PC-9 (cell line): ENCODE measurements around the gene GGCT. TPM values are rescaled to one million over a fixed set of nuclear protein-coding genes. Genes with fewer than 3 reads are reported as not detected.
A peak's percentile ranks its signal among the peaks of the same experiment; 100 is the strongest.
"Not testable (repeated sequence)": the region's sequence is repeated elsewhere in the genome, so short reads cannot be mapped to it uniquely, and the experiment has no call there.

Experiments used
- BruUV-seq: library from RNA; stranded (reverse); fragments of 400-500 nt; replicated peaks from 2 replicates; lab custom pipeline; 2021; lab: Mats Ljungman, UMichigan
- CTCF ChIA-PET: fragments of 300-600 bp; sonication (Branson Sonifier 250); formaldehyde crosslinking; loops from one replicate; lab custom pipeline; 2022; ENCODE audit warnings: antibody characterized with exemption; lab: Charles Lee
- POLR2A ChIA-PET: fragments of 300-600 bp; sonication (Branson Sonifier 250); formaldehyde crosslinking; loops from one replicate; lab custom pipeline; 2022; ENCODE audit warnings: antibody characterized with exemption; ENCODE audit not compliant: unreplicated experiment; lab: Charles Lee
- DNase-seq, 2 experiments: peaks; one replicate each; pipeline versions ENCODE4 v3.0.0 to v3.0.0-alpha.2; 2015 to 2022; ENCODE audit warnings: mixed read lengths in 1 of 2
- H2AFZ ChIP-seq: fragments of 200-600 bp; sonication (generic); 2 replicates; pipeline ENCODE4 v1.8.1; 2017; ENCODE audit warnings: antibody characterized with exemption
- H3F3A ChIP-seq: fragments of 200-600 bp; sonication (generic); 2 replicates; pipeline ENCODE4 v1.8.1; 2017; ENCODE audit warnings: antibody characterized with exemption, mild to moderate bottlenecking, low read depth; ENCODE audit not compliant: insufficient read depth
- H3K27ac ChIP-seq: fragments of 200-600 bp; sonication (generic); 2 replicates; pipeline ENCODE4 v1.6.1; 2016; ENCODE audit warnings: mixed run types
- H3K27me3 ChIP-seq: fragments of 200-600 bp; sonication (generic); 2 replicates; pipeline ENCODE4 v1.6.1; 2016; ENCODE audit warnings: low read depth, mixed run types; ENCODE audit not compliant: insufficient read depth
- H3K36me3 ChIP-seq: fragments of 200-600 bp; sonication (generic); 2 replicates; pipeline ENCODE4 v1.6.1; 2016; ENCODE audit warnings: low read depth, mixed run types
- H3K4me1 ChIP-seq: fragments of 200-600 bp; sonication (generic); replicated peaks from 2 replicates; pipeline ENCODE4 v1.6.1; 2016; ENCODE audit warnings: mixed run types; ENCODE audit not compliant: insufficient read depth
- H3K4me2 ChIP-seq: fragments of 200-600 bp; sonication (generic); 2 replicates; pipeline ENCODE4 v1.6.1; 2017; ENCODE audit warnings: mixed run types
- H3K4me3 ChIP-seq: fragments of 200-600 bp; sonication (generic); 2 replicates; pipeline ENCODE4 v1.6.1; 2016; ENCODE audit warnings: mixed run types
- H3K79me2 ChIP-seq: fragments of 200-600 bp; sonication (generic); 2 replicates; pipeline ENCODE4 v1.6.1; 2017; ENCODE audit warnings: low read depth, mixed run types
- H3K9me2 ChIP-seq: fragments of 200-600 bp; sonication (generic); 2 replicates; pipeline ENCODE4 v1.8.1; 2017; ENCODE audit warnings: mild to moderate bottlenecking; ENCODE audit not compliant: insufficient read depth
- H3K9me3 ChIP-seq: fragments of 200-600 bp; sonication (generic); 2 replicates; pipeline ENCODE4 v1.8.1; 2016; ENCODE audit warnings: low read depth; ENCODE audit not compliant: insufficient read depth
- H4K20me1 ChIP-seq: fragments of 200-600 bp; sonication (generic); 2 replicates; pipeline ENCODE4 v1.8.1; 2017; ENCODE audit not compliant: insufficient read depth
- CTCF ChIP-seq: fragments of 200-600 bp; sonication (generic); conservative IDR thresholded peaks from 2 replicates; pipeline ENCODE4 v1.6.1; 2017; ENCODE audit warnings: mixed run types, antibody characterized with exemption, mild to moderate bottlenecking, moderate library complexity
- EZH2 ChIP-seq: fragments of 200-600 bp; sonication (generic); IDR thresholded peaks from 2 replicates; pipeline ENCODE4 v1.8.0; 2017; ENCODE audit warnings: antibody characterized with exemption, low read depth
- intact Hi-C: fragments of 100-400 bp; cut with micrococcal nuclease; formaldehyde crosslinking; loops from one replicate; pipeline ENCODE4 v1.10.0; 2022; ENCODE audit not compliant: unreplicated experiment
- total RNA-seq: library from RNA; stranded (reverse); gene quantifications from 2 replicates; pipeline ENCODE4 v1.2.3, GENCODE V29; 2021

The GGCT gene
- total RNA-seq, 1 experiment from 2014 or later: 162 TPM

GRCh38 chr7:30491417-30491816 lies 13.2 kb downstream of the GGCT start:
- Histone ChIP-seq H3K27me3 (no peaks in the 10 kb centered on the region), H3K4me1 (no peaks in the 10 kb centered on the region), H3K36me3 (peaks cover 10% of the 10 kb centered on the region), H4K20me1 (no peaks in the 10 kb centered on the region), H3K79me2 (no peaks in the 10 kb centered on the region), H3F3A (peaks cover 12% of the 10 kb centered on the region; the same call in 1 of the 2 replicates), H3K4me2 (no peak overlapping the region), H3K27ac (no peak overlapping the region), H2AFZ (no peak overlapping the region), H3K9me3 (peaks cover 14% of the 10 kb centered on the region), H3K4me3 (no peak overlapping the region), H3K9me2 (no peaks in the 10 kb centered on the region)
- no peak for DNase-seq
- POLR2A ChIA-PET: no interaction called here
- BruUV-seq: no TSS peak
- CTCF ChIA-PET: no interaction called here
- TF ChIP-seq CTCF (no peak), EZH2 (no peak)
- intact Hi-C loops: no loop called here

GRCh38 chr7:30487371-30487770 lies 17.3 kb downstream of the GGCT start:
- H3K9me3 ChIP-seq: peaks cover 13% of the 10 kb centered on the region; the same call in 1 of the 2 replicates
- no peak for DNase-seq
- intact Hi-C loops: no loop called here
- no peaks in the 10 kb centered on the region for H3K79me2 ChIP-seq
- no peaks in the 10 kb centered on the region for H3K9me2 ChIP-seq
- TF ChIP-seq EZH2 (no peak), CTCF (no peak)
- H4K20me1 ChIP-seq: no peaks in the 10 kb centered on the region
- ChIA-PET CTCF (no interaction called here), POLR2A (no interaction called here)
- H3K27me3 ChIP-seq: no peaks in the 10 kb centered on the region
- H3K4me2 ChIP-seq: no peak overlapping the region
- H3K4me3 ChIP-seq: no peak overlapping the region
- H3K4me1 ChIP-seq: peaks cover 10% of the 10 kb centered on the region; the same call in 1 of the 2 replicates
- 0 out of 2 replicates have a peak, but pooled peaks cover 4% of the 10 kb centered on the region for H3F3A ChIP-seq
- no TSS peak for BruUV-seq
- no peaks in the 10 kb centered on the region for H3K36me3 ChIP-seq
- H2AFZ ChIP-seq: no peak overlapping the region
- H3K27ac ChIP-seq: no peak overlapping the region

- H3K9me3 ChIP-seq: no peaks in the 10 kb centered on the region
- H3K4me3 ChIP-seq: no peak overlapping the region
- H3K27me3 ChIP-seq: no peaks in the 10 kb centered on the region
- H3K4me1 ChIP-seq: peaks cover 10% of the 10 kb centered on the region; the same call in 1 of the 2 replicates
- intact Hi-C loops: no loop called here
- H4K20me1 ChIP-seq: no peaks in the 10 kb centered on the region
- H3K36me3 ChIP-seq: no peaks in the 10 kb centered on the region
- no peak overlapping the region for H2AFZ ChIP-seq
- H3K79me2 ChIP-seq: no peaks in the 10 kb centered on the region
- H3K4me2 ChIP-seq: 0 out of 2 replicates have a peak overlapping the region, but pooled peaks have one; percentile 0
- CTCF ChIA-PET: no interaction called here
- BruUV-seq: no TSS peak
- 0 out of 2 replicates have a peak overlapping the region, but pooled peaks have one; percentile 0 for H3K27ac ChIP-seq
- TF ChIP-seq EZH2 (no peak), CTCF (no peak)
- H3K9me2 ChIP-seq: no peaks in the 10 kb centered on the region
- H3F3A ChIP-seq: 0 out of 2 replicates have a peak, but pooled peaks cover 4% of the 10 kb centered on the region
- POLR2A ChIA-PET: no interaction called here
- no peak for DNase-seq
Measured at GRCh38 chr7:30485667-30486066, 19.0 kb downstream of the GGCT start.

GRCh38 chr7:30481416-30481815 lies 23.2 kb downstream of the GGCT start:
- H3K9me2 ChIP-seq, intact Hi-C loops, H4K20me1 ChIP-seq, POLR2A ChIA-PET, H3K9me3 ChIP-seq, CTCF ChIA-PET, BruUV-seq, H3K4me2 ChIP-seq, H3K27ac ChIP-seq, H2AFZ ChIP-seq, H3K36me3 ChIP-seq, DNase-seq, H3K27me3 ChIP-seq, H3K4me3 ChIP-seq: not testable (repeated sequence)
- peaks cover 16% of the 10 kb centered on the region for H3K79me2 ChIP-seq
- peaks cover 28% of the 10 kb centered on the region; the same call in 1 of the 2 replicates for H3F3A ChIP-seq
- peaks cover 30% of the 10 kb centered on the region for H3K4me1 ChIP-seq
